GM23338 (cell line): ENCODE data around the gene CACNA1B. TPM values are rescaled to one million over a fixed set of nuclear protein-coding genes. Genes with fewer than 3 reads are reported as not detected.

Experiments used
- ATAC-seq: fragments of 200-7000 bp; cut with Tn5 transposase; 3 replicates; pipeline ENCODE4 v1.9.1; 2020
- DNase-seq: peaks from one replicate; pipeline ENCODE4 v3.0.0-alpha.2; 2015; ENCODE audit warnings: low spot score
- H2AFZ ChIP-seq: fragments of 200-600 bp; sonication (generic); 2 replicates; pipeline ENCODE4 v1.8.0; 2016; ENCODE audit warnings: antibody characterized with exemption, mild to moderate bottlenecking, moderate library complexity
- H3F3A ChIP-seq: fragments of 200-600 bp; sonication (generic); replicated peaks from 2 replicates; pipeline ENCODE4 v1.8.0; 2017; ENCODE audit warnings: antibody characterized with exemption, mixed run types, low read depth
- H3K27ac ChIP-seq: fragments of 200-600 bp; sonication (generic); 2 replicates; pipeline ENCODE4 v1.6.1; 2016; ENCODE audit warnings: low read depth
- H3K27me3 ChIP-seq: fragments of 200-600 bp; sonication (generic); 2 replicates; pipeline ENCODE4 v1.8.0; 2016; ENCODE audit warnings: mild to moderate bottlenecking, mixed run types, moderate library complexity; ENCODE audit not compliant: insufficient read depth
- H3K36me3 ChIP-seq: fragments of 200-600 bp; sonication (generic); 2 replicates; pipeline ENCODE4 v1.8.0; 2016; ENCODE audit warnings: mild to moderate bottlenecking; ENCODE audit not compliant: insufficient read depth
- H3K4me1 ChIP-seq: fragments of 200-600 bp; sonication (generic); 2 replicates; pipeline ENCODE4 v1.8.0; 2016; ENCODE audit warnings: mild to moderate bottlenecking, moderate library complexity; ENCODE audit not compliant: insufficient read depth
- H3K4me2 ChIP-seq: fragments of 200-600 bp; sonication (generic); 2 replicates; pipeline ENCODE4 v1.7.1; 2017; ENCODE audit warnings: mixed run types
- H3K4me3 ChIP-seq: fragments of 200-600 bp; sonication (generic); 2 replicates; pipeline ENCODE4 v1.6.1; 2016; ENCODE audit warnings: mixed run types
- H3K79me2 ChIP-seq: fragments of 200-600 bp; sonication (generic); replicated peaks from 2 replicates; pipeline ENCODE4 v1.8.0; 2017; ENCODE audit warnings: mild to moderate bottlenecking; ENCODE audit not compliant: insufficient read depth
- H3K9me2 ChIP-seq: fragments of 200-600 bp; sonication (generic); 2 replicates; pipeline ENCODE4 v1.8.0; 2017; ENCODE audit not compliant: insufficient read depth
- H4K20me1 ChIP-seq: fragments of 200-600 bp; sonication (generic); replicated peaks from 2 replicates; pipeline ENCODE4 v1.8.0; 2017; ENCODE audit warnings: mild to moderate bottlenecking; ENCODE audit not compliant: insufficient read depth
- H3K27ac Mint-ChIP-seq: 2 replicates; pipeline ENCODE4 v1.8.0; 2020; ENCODE audit warnings: inconsistent platforms, mild to moderate bottlenecking, moderate library complexity, mixed read lengths
- H3K27me3 Mint-ChIP-seq: 3 replicates; pipeline ENCODE4 v1.8.0; 2022; ENCODE audit warnings: low read depth, mild to moderate bottlenecking, moderate library complexity, mixed read lengths, inconsistent platforms; ENCODE audit not compliant: insufficient read depth, poor library complexity
- H3K36me3 Mint-ChIP-seq: 3 replicates; pipeline ENCODE4 v1.8.0; 2021; ENCODE audit warnings: low read depth, mild to moderate bottlenecking, inconsistent platforms, moderate library complexity, mixed read lengths
- H3K4me1 Mint-ChIP-seq: 3 replicates; pipeline ENCODE4 v1.8.0; 2020; ENCODE audit warnings: mild to moderate bottlenecking, inconsistent platforms, mixed read lengths
- H3K4me3 Mint-ChIP-seq: 3 replicates; pipeline ENCODE4 v1.8.0; 2021; ENCODE audit warnings: moderate library complexity, mild to moderate bottlenecking, inconsistent platforms, mixed read lengths
- H3K9me3 Mint-ChIP-seq: 3 replicates; pipeline ENCODE4 v1.8.0; 2020; ENCODE audit warnings: moderate library complexity, mild to moderate bottlenecking, inconsistent platforms, mixed read lengths
- CTCF ChIP-seq, 2 experiments: fragments of 200-600 bp in 1 of 2; sonication (generic) in 1 of 2; conservative IDR thresholded peaks; 2 replicates each; pipeline versions ENCODE4 v1.5.1 to v1.6.1; 2016 to 2017; ENCODE audit warnings: antibody characterized with exemption in 2 of 2, low read depth in 2 of 2, mild to moderate bottlenecking in 2 of 2, moderate library complexity in 1 of 2
- NANOG ChIP-seq: IDR thresholded peaks from 2 replicates; pipeline ENCODE4 v1.6.1; 2016; ENCODE audit warnings: antibody characterized with exemption, borderline replicate concordance
- REST ChIP-seq: IDR thresholded peaks from one replicate; pipeline ENCODE4 v1.6.1; 2018; ENCODE audit warnings: antibody characterized with exemption; ENCODE audit not compliant: unreplicated experiment
- ZNF462 ChIP-seq: fragments of 250-450 bp; sonication (Bioruptor Pico); IDR thresholded peaks from 2 replicates; pipeline ENCODE4 v1.5.0; 2020; ENCODE audit warnings: mild to moderate bottlenecking, moderate library complexity
- polyA plus RNA-seq: library from polyadenylated mRNA; unstranded; fragments of >200 nt; fragmentation: Nextera tagmentation; extraction: Ambion mirVana; gene quantifications from 2 replicates; pipeline ENCODE4 v1.2.1, GENCODE V29; 2016
- total RNA-seq: library from RNA; depleted of rRNA; stranded (reverse); fragments of >200 nt; shearing (Covaris generic); gene quantifications from 2 replicates; pipeline ENCODE4 v1.2.3, GENCODE V29; 2014

Gene CACNA1B
- total and polyA plus RNA-seq, 2 experiments from 2014 or later, result 1.1 to 10.4 TPM

- no peak overlapping the region for H3K4me3 Mint-ChIP-seq
- DNase-seq (no peak), ATAC-seq (no peak)
- peaks cover 29% of the 10 kb centered on the region for H3K27me3 Mint-ChIP-seq
- H3K36me3 ChIP-seq, result peaks cover 4% of the 10 kb centered on the region; the same call in 1 of the 2 replicates
- no peaks in the 10 kb centered on the region for H3K79me2 ChIP-seq
- no peaks in the 10 kb centered on the region for H3K4me1 ChIP-seq
- H3K27me3 ChIP-seq, result no peaks in the 10 kb centered on the region
- H2AFZ ChIP-seq, result no peak overlapping the region
- H3K4me2 ChIP-seq, result no peak overlapping the region
- no peak overlapping the region for H3K27ac Mint-ChIP-seq
- 0 out of 2 replicates have a peak, but pooled peaks cover 2% of the 10 kb centered on the region for H3F3A ChIP-seq
- H3K4me1 Mint-ChIP-seq, result no peaks in the 10 kb centered on the region
- H3K36me3 Mint-ChIP-seq, result peaks cover 71% of the 10 kb centered on the region
- H3K4me3 ChIP-seq, result no peak overlapping the region
- no peak overlapping the region for H3K27ac ChIP-seq
- TF ChIP-seq CTCF (conservative IDR thresholded peaks at IDR 0.05; ENCODE audit: low read depth in 2 of 2) (no peak), REST (no peak), NANOG (no peak), ZNF462 (no peak)
- no peaks in the 10 kb centered on the region for H4K20me1 ChIP-seq
- peaks cover 74% of the 10 kb centered on the region for H3K9me3 Mint-ChIP-seq
- no peaks in the 10 kb centered on the region for H3K9me2 ChIP-seq
These were observed 245.1 kb downstream of the CACNA1B start for GRCh38 chr9:138122676-138123075.
